Astrocyte (in vitro differentiated cells and primary cell): Measurements from ENCODE around the gene FOXJ3.

Experiments
- EZH2 ChIP-seq: IDR thresholded peaks from 2 replicates; pipeline ENCODE4 v1.6.1; 2012; ENCODE audit warnings: mild to moderate bottlenecking, low read length, inconsistent platforms; ENCODE audit not compliant: insufficient read depth
- TF ChIP-seq, protein P1 (sequence below): IDR thresholded peaks from 2 replicates; pipeline ENCODE4 v1.5.1; 2011; ENCODE audit warnings: low read depth, mild to moderate bottlenecking, inconsistent platforms, low read length, moderate library complexity; ENCODE audit not compliant: insufficient read depth

DNA sequence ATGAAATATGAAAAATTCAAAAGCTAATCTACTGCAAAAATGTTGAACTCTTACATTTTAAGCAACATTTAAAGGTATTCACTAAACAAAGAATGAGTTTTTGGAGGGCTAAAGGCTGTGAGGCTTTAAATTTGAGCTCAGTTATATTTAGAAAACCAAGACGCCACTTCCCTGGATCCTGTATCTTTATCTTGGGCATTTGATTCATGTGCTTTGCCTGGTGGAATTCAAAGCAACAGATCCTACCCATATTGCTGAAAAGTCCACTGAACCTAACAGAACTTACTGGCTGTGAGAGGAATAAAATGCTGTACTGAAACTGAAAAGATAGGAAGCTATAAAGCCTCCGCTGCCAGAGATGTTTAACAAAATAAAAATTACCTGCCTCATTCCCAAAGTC is 14.3 kb downstream of the FOXJ3 start:
- TF ChIP-seq, protein P1, sequence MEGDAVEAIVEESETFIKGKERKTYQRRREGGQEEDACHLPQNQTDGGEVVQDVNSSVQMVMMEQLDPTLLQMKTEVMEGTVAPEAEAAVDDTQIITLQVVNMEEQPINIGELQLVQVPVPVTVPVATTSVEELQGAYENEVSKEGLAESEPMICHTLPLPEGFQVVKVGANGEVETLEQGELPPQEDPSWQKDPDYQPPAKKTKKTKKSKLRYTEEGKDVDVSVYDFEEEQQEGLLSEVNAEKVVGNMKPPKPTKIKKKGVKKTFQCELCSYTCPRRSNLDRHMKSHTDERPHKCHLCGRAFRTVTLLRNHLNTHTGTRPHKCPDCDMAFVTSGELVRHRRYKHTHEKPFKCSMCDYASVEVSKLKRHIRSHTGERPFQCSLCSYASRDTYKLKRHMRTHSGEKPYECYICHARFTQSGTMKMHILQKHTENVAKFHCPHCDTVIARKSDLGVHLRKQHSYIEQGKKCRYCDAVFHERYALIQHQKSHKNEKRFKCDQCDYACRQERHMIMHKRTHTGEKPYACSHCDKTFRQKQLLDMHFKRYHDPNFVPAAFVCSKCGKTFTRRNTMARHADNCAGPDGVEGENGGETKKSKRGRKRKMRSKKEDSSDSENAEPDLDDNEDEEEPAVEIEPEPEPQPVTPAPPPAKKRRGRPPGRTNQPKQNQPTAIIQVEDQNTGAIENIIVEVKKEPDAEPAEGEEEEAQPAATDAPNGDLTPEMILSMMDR: no peak
- no peak for TF ChIP-seq EZH2
